ENCODE results near the gene CFL2.

Gene CFL2

GRCh38 chr14:34671716-34672115, 42.7 kb downstream of the CFL2 start (continued):
- no peak for TF ChIP-seq KLF9 (tag by site-specific recombination; IDR thresholded peaks at IDR 0.05; ENCODE audit: low read depth)

GRCh38 chr14:34668111-34668510, 46.3 kb downstream of the CFL2 start:
- no peaks in the 10 kb centered on the region for H3K9me3 ChIP-seq (ENCODE audit: control insufficient read depth, insufficient read depth, low read depth, low read length)
- ChIA-PET POLR2A (interaction anchor here (0.5 kb wide), 1 partner anchor 58 kb away, joined by 3 read pairs; no protein-coding TSS in a partner anchor), CTCF (interaction anchor here (0.6 to 1.0 kb wide), 2 partner anchors 21 to 115 kb away, joined by 3 read pairs; no protein-coding TSS in a partner anchor)
- H3K4me3 ChIP-seq (ENCODE audit: low read depth, low read length): no peak overlapping the region
- H3K27ac ChIP-seq (ENCODE audit: extremely low read depth, low read depth, low read length): no peak overlapping the region
- no peaks in the 10 kb centered on the region for H3K36me3 ChIP-seq (ENCODE audit: control insufficient read depth in 2 of 2, insufficient read depth in 1 of 2, low read length in 2 of 2)
- no peaks in the 10 kb centered on the region for H3K4me1 ChIP-seq (ENCODE audit: control insufficient read depth, insufficient read depth, low read length)
- no peak for TF ChIP-seq ZFP41 (tag by site-specific recombination; IDR thresholded peaks at IDR 0.05; ENCODE audit: borderline replicate concordance)
- no peak for TF ChIP-seq ZNF394 (tag by site-specific recombination; IDR thresholded peaks at IDR 0.05; ENCODE audit: borderline replicate concordance)
- TF ChIP-seq ZNF214 (tag by site-specific recombination; IDR thresholded peaks at IDR 0.05; ENCODE audit: borderline replicate concordance): no peak
- TF ChIP-seq ZNF19 (tag by site-specific recombination; IDR thresholded peaks at IDR 0.05; ENCODE audit: low read depth): no peak
- no peak for TF ChIP-seq ZNF24 (tag by site-specific recombination; IDR thresholded peaks at IDR 0.05)
- TF ChIP-seq ZBTB48 (tag by site-specific recombination; IDR thresholded peaks at IDR 0.05): no peak
- TF ChIP-seq PRDM4 (tag by site-specific recombination; IDR thresholded peaks at IDR 0.05): no peak
- TF ChIP-seq ZNF449 (tag by site-specific recombination; IDR thresholded peaks at IDR 0.05): no peak

GRCh38 chr14:34667007-34667406, 47.4 kb downstream of the CFL2 start:
- ChIA-PET POLR2A (no interaction called here), CTCF (interaction anchor here (0.6 to 0.7 kb wide), 2 partner anchors 25 to 205 kb away, joined by 3 to 5 read pairs; no protein-coding TSS in a partner anchor)
- no peak for TF ChIP-seq ZNF530 (tag by site-specific recombination; IDR thresholded peaks at IDR 0.05; ENCODE audit: low read depth)
- no peak for TF ChIP-seq ZNF37A (tag by site-specific recombination; IDR thresholded peaks at IDR 0.05)
- TF ChIP-seq ZNF398 (tag by site-specific recombination; IDR thresholded peaks at IDR 0.05): no peak
- TF ChIP-seq KLF1 (tag by site-specific recombination; IDR thresholded peaks at IDR 0.05): no peak
- TF ChIP-seq ZSCAN5A (tag by site-specific recombination; IDR thresholded peaks at IDR 0.05): no peak
- TF ChIP-seq ZBTB7A (tag by site-specific recombination; IDR thresholded peaks at IDR 0.05; ENCODE audit: low read depth): no peak
- TF ChIP-seq ZNF792 (tag by site-specific recombination; IDR thresholded peaks at IDR 0.05): no peak
- no peak for TF ChIP-seq EGR2 (tag by site-specific recombination; IDR thresholded peaks at IDR 0.05; ENCODE audit: low read depth)
- no peak for TF ChIP-seq ZNF391 (tag by site-specific recombination; IDR thresholded peaks at IDR 0.05; ENCODE audit: borderline replicate concordance, low read depth)
- TF ChIP-seq ZNF350 (tag by site-specific recombination; IDR thresholded peaks at IDR 0.05): no peak
- TF ChIP-seq ZNF133 (tag by site-specific recombination; IDR thresholded peaks at IDR 0.05): no peak
- TF ChIP-seq FEZF1 (tag by site-specific recombination; IDR thresholded peaks at IDR 0.05): no peak
- Histone ChIP-seq H3K36me3 (ENCODE audit: control insufficient read depth in 2 of 2, insufficient read depth in 1 of 2, low read length in 2 of 2) (no peaks in the 10 kb centered on the region), H3K9me3 (ENCODE audit: control insufficient read depth, insufficient read depth, low read depth, low read length) (no peaks in the 10 kb centered on the region), H3K27ac (ENCODE audit: extremely low read depth, low read depth, low read length) (no peak overlapping the region), H3K4me1 (ENCODE audit: control insufficient read depth, insufficient read depth, low read length) (no peaks in the 10 kb centered on the region), H3K4me3 (ENCODE audit: low read depth, low read length) (no peak overlapping the region)
